Kidney epithelial cell (primary cell): ENCODE measurements around the gene SPTBN1. TPM values are rescaled to one million over a fixed set of nuclear protein-coding genes. Genes with fewer than 3 reads are reported as not detected.
"Not testable (repeated sequence)": the region's sequence is repeated elsewhere in the genome, so short reads cannot be mapped to it uniquely, and the experiment has no call there.

Experiments
- DNase-seq: peaks from one replicate; pipeline ENCODE4 v3.0.0-alpha.2; 2010; ENCODE audit warnings: low read depth
- H3K27me3 ChIP-seq: 2 replicates; pipeline ENCODE4 v1.6.0; 2011; ENCODE audit warnings: low read length; ENCODE audit not compliant: control insufficient read depth, insufficient read depth
- H3K36me3 ChIP-seq: 2 replicates; pipeline ENCODE4 v1.5.1; 2011; ENCODE audit warnings: low read length; ENCODE audit not compliant: control insufficient read depth, insufficient read depth
- H3K4me3 ChIP-seq: 2 replicates; pipeline ENCODE4 v1.5.1; 2011; ENCODE audit warnings: low read depth, mild to moderate bottlenecking, control low read depth, low read length
- CTCF ChIP-seq: IDR thresholded peaks from 2 replicates; pipeline ENCODE4 v1.5.1; 2011; ENCODE audit warnings: mild to moderate bottlenecking, moderate library complexity, low read length, control low read depth, inconsistent platforms; ENCODE audit not compliant: insufficient read depth, poor library complexity, severe bottlenecking
- total RNA-seq: library from RNA; depleted of rRNA; stranded (reverse); fragments of >200 nt; gene quantifications from 2 replicates; pipeline ENCODE4 v1.2.3, GENCODE V29; 2015

Gene SPTBN1
- total RNA-seq, 1 donor from 2014 or later, result 492 TPM

GRCh38 chr2:54691445-54692135, 235.5 kb downstream of the SPTBN1 start:
- H3K27me3 ChIP-seq, result no peaks in the 10 kb centered on the region
- no peak overlapping the region for H3K4me3 ChIP-seq
- no peak for DNase-seq
- no peaks in the 10 kb centered on the region for H3K36me3 ChIP-seq
- TF ChIP-seq CTCF, result no peak

- Histone ChIP-seq H3K4me3 (no peak overlapping the region), H3K36me3 (no peaks in the 10 kb centered on the region), H3K27me3 (no peaks in the 10 kb centered on the region)
- no peak for DNase-seq
- TF ChIP-seq CTCF, result no peak
Observed at GRCh38 chr2:54692556-54692955, 236.4 kb downstream of the SPTBN1 start.

- H3K36me3 ChIP-seq, result no peaks in the 10 kb centered on the region
- DNase-seq, result no peak
- no peaks in the 10 kb centered on the region for H3K27me3 ChIP-seq
- no peak for TF ChIP-seq CTCF
- no peak overlapping the region for H3K4me3 ChIP-seq
Observed at GRCh38 chr2:54695378-54695777, 239.3 kb downstream of the SPTBN1 start.

- Histone ChIP-seq H3K36me3 (no peaks in the 10 kb centered on the region), H3K4me3 (no peak overlapping the region), H3K27me3 (no peaks in the 10 kb centered on the region)
- no peak for DNase-seq
- no peak for TF ChIP-seq CTCF
Observed at GRCh38 chr2:54697934-54698333, 241.8 kb downstream of the SPTBN1 start.

DNA sequence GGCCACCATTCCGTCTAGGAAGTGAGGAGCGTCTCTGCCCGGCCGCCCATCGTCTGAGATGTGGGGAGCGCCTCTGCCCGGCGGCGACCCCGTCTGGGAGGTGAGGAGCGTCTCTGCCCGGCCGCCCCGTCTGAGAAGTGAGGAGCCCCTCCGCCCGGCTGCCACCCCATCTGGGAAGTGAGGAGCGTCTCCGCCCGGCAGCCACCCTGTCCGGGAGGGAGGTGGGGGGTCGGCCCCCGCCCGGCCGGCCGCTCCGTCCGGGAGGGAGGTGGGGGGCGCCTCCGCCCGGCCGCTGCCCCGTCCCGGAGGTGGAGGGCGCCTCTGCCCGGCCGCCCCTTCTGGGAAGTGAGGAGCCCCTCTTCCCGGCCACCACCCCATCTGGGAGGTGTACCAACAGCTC, 242.8 kb downstream of the SPTBN1 start:
- H3K4me3 ChIP-seq, H3K36me3 ChIP-seq, DNase-seq, H3K27me3 ChIP-seq: not testable (repeated sequence)

DNA sequence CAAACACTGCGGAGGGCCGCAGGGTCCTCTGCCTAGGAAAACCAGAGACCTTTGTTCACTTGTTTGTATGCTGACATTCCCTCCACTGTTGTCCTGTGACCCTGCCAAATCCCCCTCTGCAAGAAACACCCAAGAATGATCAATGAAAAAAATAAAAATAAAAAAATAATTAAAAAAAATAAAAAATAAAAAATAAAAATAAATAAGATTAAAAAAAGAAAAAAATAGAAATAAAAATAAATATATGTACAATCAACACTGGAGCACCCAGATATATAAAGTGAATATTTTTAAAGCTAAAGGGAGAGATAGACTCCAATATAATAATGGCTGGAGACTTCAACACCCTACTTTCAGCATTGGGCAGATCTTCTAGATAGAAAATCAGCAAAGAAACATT, 243.5 kb downstream of the SPTBN1 start:
- H3K4me3 ChIP-seq, result no peak overlapping the region
- H3K36me3 ChIP-seq, result no peaks in the 10 kb centered on the region
- no peak for TF ChIP-seq CTCF
- H3K27me3 ChIP-seq, result no peaks in the 10 kb centered on the region
- DNase-seq, result no peak
